Activated T-cell treated with anti-CD3 and anti-CD28 coated beads for 1 hour (primary cell): ENCODE results near the gene EHMT1.
"Not testable (repeated sequence)": the region's sequence is repeated elsewhere in the genome, so short reads cannot be mapped to it uniquely, and the experiment has no call there.

ENCODE experiments used
- DNase-seq: peaks from one replicate; pipeline ENCODE4 v3.0.0-alpha.2; 2020; ENCODE audit warnings: low read depth

The EHMT1 gene

DNA sequence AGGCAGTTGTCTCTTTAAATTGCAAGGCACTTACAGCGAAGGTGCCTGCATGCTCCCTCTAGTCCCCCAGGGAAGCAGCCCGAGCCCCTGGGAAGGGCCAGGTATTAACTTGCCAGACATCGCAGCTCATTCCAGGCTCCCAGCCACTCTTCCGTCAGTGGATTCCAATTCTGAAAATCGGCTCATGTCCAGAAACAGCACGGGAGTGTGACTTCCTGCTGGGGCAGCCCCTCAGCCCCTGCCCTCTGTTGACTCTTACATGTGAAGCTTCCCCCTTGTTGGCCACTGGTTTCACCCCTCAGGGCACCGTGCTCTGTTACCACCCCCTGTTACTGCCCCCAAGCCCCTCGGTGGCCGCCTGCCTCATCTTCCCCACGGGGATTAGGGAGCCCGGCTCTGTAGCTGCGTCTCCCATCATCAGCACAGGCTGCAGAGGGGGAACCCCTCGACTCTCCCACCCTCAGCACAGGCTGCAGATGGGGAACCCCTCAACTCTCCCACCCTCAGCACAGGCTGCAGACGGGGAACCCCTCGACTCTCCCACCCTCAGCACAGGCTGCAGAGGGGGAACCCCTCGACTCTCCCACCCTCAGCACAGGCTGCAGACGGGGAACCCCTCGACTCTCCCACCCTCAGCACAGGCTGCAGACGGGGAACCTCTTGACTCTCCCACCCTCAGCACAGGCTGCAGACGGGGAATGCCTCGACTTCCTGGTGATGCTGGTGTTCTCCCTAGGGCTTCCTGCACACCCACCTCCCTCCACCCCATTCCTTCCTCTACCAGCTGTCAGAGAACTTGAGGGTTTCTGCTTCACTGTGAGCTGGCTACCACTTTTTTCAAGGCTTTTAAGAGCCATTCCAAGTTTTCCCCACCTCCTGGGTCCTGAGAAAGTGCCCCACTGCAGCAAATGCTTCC is 247.7 kb downstream of the EHMT1 start:
- DNase-seq = no peak

DNA sequence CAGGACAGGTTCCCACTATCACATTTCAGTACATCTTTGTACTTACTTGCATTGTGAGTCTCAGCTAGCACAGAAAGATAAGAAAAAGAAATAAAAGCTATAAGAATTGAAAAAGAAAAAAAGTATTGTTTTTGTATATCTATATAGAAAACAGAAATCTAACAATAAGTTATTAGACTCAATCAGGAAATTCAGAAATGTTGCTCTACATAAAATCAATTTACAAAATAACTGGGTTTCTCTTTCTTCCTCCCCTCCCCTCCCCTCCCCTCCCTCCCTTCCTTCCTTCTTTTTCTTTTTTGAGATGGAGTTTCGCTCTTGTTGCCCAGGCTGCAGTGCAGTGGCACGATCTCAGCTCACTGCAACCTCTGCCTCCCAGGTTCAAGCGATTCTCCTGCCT is 251.6 kb downstream of the EHMT1 start:
- DNase-seq = no peak

DNA sequence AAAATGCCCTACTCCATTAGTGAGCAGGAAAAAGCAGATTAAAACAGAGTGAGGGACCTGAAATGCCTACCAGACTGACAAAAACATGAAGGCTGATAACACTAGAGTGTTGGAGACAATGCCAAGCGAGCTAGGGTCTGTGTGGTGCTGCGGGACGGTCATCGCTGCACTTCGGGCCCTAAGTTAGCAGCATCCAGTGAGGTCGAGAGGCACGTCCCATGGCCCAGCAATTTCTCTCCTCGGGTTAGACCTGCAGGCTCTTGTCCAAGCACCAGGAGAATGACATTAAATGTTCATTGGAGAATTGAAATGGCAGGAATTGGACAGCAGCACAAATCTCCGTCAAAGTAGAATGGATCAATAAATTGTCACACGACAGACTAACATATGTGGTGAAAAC is 253.5 kb downstream of the EHMT1 start:
- DNase-seq = no peak

DNA sequence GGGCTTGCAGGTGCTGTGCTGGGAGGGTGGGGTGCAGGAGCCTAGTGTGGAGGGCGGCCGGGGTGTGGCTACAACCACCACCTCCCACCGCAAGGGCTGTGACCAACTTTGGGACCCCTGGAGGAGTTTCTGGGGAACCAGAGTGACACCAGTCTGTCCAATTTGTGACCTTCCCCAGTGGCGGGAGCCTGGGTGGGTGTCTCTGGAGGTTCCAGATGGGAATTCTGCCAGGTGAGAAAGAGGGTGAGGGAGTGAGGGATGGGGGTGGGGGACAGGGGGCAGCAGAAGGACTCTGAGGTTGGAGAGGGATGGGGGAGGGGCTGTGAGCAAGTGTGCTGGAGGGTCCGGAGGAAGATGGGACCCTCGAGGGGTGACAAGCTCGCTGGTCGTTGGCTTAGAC is 254.6 kb downstream of the EHMT1 start:
- no peak for DNase-seq

DNA sequence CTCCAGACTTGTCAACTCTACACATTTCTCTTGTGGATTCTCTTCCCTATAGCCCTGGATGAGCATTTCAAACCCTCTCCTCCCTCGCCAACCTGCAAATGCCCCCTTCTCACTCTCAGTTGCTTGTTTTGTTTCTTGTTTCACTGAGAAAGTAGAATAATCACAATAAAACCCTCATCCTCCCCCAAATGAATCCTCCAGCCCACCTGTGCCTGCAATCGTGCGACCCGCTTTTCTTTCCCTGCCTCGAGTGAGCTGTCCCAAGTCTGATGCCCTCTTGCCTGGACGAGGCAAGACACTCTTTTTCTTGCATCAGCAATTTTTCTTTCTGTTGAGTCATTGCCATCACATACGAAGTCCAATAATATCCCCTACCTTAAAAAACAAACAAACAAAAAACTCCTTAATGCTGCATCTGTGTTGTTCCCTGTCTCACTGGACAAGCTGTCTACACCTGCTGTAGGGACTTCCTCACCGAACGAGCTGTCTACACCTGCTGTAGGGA is 255.1 kb downstream of the EHMT1 start:
- DNase-seq = no peak

DNA sequence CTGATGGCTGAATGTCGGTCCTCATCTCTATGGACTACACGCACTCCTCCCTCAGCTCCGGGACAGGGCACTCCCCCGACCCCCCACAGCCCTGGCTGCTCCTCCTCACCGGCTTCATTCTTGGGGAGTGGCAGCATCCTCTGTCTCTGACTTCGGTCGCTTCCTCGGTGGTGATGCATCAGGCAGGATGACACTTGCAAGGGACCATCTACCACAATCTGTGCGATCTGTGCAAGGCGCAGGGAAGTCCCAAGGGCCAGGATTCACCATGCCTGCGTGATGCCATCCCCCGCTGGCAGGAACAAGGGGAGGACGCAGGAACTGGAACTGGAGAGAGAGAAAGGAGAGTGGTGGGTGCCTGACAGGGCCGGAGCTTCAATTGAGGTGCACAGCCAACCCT is 256.5 kb downstream of the EHMT1 start:
- no peak for DNase-seq

DNA sequence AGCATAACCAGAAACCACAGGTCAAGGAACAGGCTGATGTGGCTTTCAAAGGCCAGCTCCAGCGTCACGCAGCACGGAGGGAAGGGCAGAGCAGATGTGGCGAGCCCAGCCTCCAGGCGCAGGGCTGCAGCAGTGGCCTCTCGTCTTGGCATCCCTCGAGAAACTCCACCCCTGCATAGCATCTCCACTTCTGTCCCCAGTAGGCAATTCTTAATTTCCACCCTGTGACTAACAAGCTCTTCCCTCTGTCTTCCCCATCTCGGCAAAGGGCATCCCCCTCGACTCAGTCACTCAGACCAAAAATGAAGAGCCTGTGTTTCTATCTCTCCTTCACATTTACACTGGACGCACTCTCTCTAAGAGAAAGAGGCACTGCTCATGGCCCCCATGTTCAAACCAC is 257.0 kb downstream of the EHMT1 start:
- DNase-seq = no peak

DNA sequence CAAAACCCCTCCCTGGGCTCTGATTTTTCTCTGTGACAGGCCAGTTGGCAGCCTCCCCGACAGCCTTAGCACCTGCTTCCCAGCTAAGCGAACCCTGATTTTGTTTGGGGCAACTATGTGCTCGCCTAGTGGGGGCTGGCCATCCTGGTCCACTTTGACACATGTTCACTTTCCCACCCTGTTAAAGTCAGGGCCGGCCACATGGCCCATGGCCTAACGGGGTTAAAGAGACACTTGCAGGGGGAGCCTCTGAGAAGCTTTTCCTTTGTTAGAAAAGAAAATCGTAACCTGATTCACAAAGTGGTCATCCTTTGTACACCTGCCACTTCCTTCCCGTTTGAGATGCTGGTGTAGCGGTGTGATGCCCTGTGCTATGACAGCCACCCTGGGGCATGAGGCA is 257.5 kb downstream of the EHMT1 start:
- DNase-seq = no peak

DNA sequence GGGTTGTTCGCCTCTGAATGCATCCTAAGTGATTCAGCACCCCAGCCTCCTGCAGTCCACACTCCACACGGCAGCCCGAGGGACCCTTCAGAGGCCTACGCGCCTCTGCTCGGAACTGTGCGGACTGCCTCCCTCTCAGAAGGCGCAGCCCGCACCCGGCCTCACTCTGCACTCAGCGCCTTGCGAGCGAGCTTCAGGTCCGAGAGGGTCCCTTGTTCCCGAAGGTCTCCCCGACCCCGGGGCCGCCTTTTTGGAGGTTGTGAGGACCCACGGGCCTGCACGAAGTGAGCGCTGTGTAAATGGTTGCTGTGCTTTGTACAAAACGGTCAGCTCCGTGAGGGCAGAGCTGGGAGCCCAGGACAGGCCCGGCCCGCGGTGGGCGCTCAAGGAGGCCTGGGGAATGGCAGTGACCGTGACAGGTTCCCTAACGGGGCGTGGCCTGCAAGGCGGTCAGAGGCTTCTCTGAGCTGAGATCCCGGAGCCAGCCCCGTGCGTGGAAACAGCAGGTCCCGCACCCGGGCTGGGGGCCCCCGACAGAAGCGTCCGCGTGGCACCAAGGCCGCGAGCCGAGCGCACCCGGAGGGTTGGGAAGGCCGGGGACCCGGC is 258.1 kb downstream of the EHMT1 start:
- no peak for DNase-seq

DNA sequence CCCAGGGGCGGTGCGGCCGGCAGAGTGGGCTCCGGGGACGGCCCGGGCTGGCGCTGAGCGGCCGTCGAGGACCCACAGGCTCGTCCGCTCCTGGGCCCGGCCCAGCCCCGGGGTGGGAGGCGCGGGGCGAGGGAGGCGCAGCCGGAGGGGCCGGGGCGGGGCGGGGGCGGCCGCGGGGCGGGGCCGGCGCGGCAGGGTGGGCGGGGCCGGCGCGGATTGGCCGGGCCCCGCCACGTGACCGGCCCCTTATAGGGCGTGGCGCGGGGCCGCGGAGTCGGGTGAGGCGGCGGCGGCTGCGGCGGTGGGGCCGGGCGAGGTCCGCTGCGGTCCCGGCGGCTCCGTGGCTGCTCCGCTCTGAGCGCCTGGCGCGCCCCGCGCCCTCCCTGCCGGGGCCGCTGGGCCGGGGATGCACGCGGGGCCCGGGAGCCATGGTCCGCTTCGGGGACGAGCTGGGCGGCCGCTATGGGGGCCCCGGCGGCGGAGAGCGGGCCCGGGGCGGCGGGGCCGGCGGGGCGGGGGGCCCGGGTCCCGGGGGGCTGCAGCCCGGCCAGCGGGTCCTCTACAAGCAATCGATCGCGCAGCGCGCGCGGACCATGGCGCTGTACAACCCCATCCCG is 258.8 kb downstream of the EHMT1 start, which contains the start of gene CACNA1B:
Gene CACNA1B (plus strand): TSS at position 277 of the 617 bp plus-strand sequence. CDS start 152 bp downstream, at position 429.
- DNase-seq = not testable (repeated sequence)

DNA sequence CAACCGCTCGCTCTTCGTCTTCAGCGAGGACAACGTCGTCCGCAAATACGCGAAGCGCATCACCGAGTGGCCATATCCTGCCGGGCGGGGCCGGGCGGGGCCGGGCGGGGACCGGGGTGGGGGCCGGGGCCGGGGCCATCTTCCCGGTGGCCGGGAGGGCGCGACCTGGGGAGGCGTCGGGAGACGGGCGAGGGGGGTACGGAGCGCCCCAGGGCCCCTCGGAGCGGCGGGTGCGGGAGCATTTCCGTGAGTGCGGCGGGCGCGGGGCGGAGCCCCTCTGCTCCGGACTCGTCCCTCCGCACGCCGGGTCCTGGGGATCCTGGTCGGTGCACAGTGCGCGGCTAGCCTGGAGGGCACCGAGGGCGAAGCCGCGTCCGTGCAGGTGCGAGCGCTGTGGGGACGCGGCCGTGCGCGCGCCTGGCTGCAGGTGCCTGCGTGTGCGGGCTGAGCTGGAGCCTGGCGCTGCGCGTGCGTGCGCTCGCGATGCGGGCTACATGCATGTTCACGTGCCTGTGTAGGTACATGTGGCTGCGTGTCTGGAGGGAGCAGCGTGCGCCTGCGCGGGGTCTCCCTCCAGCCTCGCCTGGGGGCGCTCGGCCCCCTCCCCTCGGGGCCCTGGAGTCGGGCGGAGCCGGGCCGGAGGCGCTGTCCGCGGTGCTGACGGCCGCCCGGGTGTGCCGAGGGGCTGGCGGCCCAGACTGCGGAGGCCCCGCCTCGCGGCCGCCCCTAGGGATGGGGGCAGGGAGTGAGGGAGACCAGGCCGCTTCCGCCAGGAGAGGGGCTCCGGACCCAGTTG is 259.5 kb downstream of the EHMT1 start:
- DNase-seq = no peak

DNA sequence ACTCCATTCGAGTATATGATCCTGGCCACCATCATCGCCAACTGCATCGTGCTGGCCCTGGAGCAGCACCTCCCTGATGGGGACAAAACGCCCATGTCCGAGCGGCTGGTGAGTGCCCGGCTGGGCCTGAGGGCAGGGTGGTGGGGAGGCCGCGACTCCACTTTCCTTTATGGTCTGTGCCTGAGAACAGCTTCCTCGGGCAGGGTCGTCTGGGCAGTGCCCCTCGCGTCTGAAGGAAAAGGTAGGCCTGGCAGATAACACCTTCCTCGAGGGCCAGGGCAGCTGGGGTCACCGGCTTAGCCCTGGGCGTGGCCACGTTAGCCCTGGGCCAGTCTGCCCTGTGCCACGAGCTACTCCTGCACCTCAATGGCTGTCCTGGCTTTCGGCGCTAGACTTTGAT is 260.2 kb downstream of the EHMT1 start:
- DNase-seq = no peak

DNA sequence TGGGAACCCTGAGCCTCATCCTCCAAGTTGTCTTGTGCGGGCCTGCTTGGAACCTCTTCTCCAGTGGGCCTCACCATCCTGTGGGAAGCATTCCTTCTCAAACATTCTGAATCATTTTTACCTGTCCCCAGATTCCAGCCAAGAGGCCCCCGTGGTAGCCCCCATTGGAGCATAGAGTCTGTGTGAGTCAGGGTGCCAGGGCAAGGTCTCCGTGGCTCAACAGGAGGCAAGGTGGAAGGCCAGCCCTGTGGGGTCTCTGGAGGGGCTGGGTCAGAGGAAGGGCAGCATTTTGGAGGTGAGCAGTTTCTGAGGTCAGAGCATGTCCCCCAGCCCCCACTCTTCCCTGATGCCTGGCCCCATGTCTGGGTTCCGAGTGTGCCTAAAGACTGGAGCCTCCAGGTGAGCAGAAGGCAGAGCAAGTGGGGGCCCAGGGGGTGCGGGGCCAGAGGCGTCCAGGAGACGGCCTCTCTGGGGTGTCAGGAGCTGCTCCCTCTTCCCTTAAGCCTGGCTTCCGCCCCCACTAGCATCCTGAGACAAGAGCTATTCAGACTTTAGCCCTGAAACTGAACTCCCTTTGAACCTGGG is 260.9 kb downstream of the EHMT1 start:
- DNase-seq = no peak

DNA sequence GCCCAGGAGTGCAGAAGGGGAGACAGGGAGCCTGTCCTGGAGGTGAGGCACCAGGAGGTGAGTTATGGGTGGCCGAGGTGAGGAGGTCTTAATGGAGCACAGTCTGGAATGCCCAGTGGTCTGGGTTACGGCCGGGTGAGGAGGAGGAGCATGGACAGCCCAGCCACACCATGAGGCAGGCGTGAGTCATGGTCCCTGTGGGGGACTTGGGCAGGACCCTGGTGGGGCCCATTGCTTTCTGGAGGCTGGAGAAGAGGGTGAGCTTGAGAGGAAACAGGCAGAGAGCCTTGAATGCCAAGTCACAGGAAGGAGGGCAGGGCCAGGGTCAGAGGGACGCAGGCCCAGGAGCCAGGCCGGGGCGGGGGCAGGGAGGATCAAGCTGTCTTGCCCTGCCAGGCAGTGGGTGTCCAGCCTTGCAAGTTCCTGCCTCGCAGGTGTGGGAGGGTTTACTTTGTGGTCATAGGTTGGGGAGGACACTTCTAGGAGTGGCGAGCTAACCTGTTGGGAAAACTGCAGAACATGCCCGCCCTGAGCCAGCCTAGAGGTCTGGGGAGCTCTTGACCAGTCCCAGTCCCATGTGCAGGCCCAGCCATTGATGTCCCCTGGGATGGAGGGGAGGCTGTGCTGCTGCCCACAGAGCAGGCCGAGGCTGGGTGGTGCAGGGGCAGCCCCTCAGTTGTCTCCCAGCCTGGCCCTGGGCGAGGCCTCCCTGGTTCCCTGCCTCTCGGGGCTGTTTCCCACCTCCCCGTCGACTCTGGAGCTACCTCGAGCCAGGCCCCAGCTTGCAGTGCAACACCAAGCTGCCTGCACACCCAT is 261.6 kb downstream of the EHMT1 start:
- no peak for DNase-seq

DNA sequence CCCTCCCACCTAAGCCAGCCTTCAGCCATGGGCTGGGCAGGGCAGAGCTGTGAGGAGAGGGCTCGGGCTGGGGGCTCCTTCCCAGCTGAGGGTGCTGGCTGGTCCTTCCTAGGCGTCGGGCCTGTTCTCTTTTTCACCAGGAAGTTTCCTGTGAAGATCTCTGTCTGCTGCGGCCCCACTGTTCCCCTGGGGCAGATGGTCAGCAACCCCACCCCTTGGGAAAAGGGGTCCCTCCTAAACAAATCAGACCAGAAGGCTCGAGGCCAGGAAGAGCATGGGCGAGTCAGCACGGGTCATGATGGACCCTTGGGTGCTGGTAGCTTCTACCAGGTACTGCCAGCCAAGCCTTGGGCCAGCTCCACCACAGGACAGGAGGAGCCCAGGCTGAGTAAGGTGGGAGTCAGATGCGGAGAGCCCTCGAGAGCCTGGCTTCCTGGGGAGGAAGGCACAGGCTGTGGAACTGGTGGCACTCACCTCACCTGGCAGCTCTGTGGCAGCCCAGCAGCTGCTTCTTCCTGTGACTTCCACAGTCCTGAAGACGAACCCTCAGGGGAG is 262.2 kb downstream of the EHMT1 start:
- DNase-seq = no peak

DNA sequence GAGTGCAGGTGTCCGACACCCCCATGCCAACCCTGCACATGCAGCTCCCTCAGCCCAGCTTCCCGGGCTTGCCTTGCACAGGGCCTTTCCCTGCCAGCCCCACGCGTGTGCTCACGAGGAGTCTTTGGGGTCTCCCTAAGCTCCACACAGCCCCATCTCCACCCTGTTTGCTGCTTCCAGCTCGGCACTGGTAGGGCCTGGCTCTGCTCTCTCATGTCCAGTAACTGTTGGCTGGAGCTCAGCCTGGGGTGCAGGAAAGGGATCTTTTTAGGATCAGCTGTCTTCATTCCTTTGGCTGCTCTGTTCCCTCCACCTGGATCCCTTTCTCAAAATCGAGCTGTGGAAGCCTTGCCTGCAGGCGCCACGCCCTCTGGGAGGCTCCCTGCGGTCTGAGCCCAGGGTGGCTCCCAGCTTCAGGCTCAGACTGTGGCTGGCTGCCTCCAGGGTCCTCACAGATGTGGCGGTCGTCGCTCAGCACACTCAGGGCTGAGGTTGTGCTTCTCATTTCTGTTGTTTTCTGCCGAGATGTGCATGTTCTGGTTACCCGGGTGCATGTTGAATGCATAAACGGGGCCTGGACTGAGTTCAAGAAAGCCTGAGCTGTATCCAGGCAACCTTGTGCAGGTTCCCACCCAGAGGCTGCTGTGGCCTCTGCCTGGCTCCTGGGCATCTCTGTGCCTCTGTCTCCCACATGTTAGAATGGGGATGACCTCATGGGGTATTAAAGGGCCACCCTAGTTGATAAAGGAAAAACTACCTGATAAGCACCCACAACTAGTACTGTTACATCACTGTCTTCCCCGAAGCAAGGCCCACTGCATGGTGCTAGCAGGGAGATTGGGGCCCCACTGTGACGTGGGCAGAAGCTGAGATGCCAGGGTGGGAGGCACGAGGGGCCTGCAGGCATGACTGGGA is 263.0 kb downstream of the EHMT1 start:
- DNase-seq = no peak

DNA sequence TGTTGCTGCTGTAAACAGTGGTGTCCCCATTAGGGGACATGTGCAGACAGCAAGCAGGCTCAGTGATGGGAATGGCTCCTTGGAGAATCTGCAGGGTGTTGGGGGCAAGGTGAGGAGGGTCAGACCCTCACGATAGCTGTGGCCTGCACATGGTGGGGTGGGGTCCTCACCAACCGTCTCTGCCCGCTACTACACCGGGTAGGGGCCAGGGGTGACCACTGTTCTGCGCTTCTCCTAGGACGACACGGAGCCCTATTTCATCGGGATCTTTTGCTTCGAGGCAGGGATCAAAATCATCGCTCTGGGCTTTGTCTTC is 263.7 kb downstream of the EHMT1 start:
- DNase-seq = no peak

DNA sequence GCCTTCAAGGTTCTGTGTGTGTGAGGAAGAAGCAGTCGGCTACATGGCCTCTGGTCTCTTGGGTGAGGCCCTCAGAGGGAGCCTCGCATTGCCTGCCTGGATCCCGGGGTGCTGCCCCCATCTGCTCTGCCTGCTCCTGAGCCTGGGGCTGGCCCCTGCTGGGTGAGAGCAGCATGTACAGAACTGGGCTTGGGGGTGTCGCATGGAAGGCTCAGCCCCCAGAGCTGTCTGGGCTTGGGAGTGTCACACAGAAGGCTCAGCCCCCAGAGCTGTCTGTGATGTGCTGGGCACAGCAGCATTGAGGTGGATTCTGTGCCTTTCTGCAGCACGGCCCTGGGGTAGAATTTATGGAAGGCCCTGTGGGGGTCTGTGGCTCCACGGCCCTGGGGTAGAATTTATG is 265.2 kb downstream of the EHMT1 start:
- DNase-seq = not testable (repeated sequence)

DNA sequence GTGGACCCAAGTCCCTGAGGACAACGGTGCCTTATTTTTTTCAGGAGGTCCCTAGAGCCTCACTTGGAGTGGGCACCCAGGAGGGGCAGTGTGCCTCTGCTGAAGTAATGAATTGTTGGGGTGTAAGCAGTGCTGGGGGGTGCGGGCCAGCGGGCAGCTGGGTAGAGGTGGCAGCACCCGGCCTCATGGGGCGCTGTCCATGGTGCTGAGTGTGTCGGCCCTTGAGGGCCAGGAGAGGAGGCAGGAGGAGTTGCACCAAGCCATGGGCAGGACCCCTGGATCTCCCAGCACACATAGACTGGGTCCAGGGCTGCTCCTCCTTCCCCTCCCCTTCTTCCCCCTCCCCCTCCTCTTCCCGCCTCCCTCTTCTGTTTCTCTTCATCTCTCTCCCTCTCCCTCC is 265.7 kb downstream of the EHMT1 start:
- DNase-seq = not testable (repeated sequence)

DNA sequence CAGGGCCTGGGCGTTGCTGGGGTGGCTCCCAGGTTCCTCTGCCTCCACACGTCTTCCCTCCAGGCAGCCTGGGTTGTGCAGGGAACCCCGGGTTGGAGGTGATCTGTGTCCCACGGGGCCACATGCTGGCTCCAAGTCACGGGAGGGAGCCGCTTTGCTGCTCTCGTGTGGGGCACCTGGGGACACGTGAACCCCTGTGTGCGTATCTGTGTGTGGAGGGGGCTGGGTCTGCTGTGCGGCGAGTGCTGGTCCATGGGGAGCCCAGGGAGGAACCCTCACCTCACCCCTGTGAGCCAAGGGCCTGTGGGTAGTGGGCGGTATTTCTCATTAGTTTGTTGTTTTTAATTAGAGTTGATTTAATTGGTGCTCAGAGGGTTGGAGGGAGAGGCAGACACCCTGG is 266.3 kb downstream of the EHMT1 start:
- DNase-seq = not testable (repeated sequence)
